ENCODE results near the gene KIF23.

The KIF23 gene

DNA sequence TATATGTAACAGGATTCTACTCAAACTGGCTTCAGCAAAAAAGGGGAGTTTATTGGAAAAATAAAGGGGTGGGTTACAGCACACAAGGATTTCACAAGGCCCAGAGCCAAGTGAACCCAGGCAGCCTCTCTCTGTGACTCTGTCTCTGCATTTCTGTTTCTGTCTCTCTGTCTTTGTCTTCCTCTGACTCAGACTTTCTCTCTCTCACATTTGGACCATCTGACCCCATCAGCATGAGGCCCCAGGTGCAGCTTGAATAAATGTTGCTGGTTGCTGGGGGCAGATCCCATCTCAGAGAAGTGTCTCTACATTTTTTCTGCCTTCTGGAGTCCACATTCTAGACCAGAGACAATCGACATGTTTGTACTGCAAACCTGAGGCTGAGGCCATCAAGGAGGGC lies 83.5 kb downstream of the KIF23 start:
- DNase-seq = no peak
